ENCODE measurements around the gene CMTM7.
"Not testable (repeated sequence)": the region's sequence is repeated elsewhere in the genome, so short reads cannot be mapped to it uniquely, and the experiment has no call there.

Gene CMTM7

GRCh38 chr3:32383136-32383711 lies 8.4 kb upstream of the CMTM7 start:
- DNase-seq (ENCODE audit: low read depth), result no peak

GRCh38 chr3:32384938-32385337 lies 6.7 kb upstream of the CMTM7 start:
- DNase-seq (ENCODE audit: low read depth), result no peak

GRCh38 chr3:32387512-32387911 lies 4.1 kb upstream of the CMTM7 start:
- DNase-seq (ENCODE audit: low read depth), result no peak

DNA sequence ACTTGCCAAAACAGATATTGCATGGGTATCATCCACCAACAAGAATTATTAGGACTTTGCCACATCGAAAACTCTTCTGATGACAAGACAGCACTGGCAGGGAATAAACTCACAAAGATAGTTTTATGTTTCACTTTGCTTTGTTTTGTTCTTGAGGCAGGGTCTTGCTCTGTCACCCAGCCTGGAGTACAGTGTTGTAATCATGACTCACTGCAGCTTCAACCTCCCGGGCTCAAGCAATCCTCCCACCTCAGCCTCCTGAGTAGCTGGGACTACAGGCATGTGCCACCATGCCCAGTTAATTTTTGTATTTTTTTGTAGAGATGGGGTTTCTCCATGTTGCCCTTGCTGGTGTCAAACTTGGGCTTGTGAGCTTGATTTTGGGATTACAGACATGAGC lies 2.1 kb upstream of the CMTM7 start:
- DNase-seq (ENCODE audit: low read depth), result not testable (repeated sequence)

GRCh38 chr3:32392536-32393302 lies 1.1 kb downstream of the CMTM7 start:
- no peak for DNase-seq (ENCODE audit: low read depth)

DNA sequence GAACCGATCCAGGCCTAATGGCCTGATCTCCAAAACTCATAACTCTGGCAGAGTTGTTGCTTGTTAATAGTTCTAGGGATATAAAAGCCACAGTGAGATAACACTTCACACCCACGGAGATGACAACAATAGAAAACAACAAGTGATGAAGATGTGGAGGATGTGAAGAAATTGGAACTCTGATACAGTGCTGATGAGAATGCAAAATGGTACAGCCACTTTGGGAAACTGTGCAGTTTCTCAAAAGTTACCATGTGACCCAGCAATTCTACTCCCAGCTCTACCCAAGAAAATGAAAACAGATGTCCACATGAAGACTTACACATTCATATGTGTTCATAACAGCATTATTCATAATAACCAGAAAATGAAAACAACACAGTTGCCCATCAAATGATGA lies 3.8 kb downstream of the CMTM7 start:
- no peak for DNase-seq (ENCODE audit: low read depth)

DNA sequence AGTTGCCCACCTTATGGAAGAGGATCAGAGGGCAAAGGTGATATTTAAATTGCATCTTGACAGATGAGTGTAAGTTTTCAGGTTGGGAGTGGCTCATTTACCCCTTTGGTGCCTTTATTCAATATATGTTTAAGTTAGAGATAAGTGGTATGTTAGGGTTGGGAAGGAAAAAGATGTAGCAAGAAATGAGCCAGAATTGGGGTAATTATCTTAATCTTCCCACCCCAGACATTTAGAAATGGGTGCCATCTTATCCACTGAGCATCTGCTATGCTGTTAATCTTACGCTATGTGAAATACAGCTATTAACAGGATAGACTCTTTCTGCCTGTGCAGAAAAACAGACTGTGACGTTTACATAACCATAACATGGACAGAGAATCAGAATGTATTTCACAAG lies 6.3 kb downstream of the CMTM7 start:
- DNase-seq (ENCODE audit: low read depth), result no peak

- no peak for DNase-seq (ENCODE audit: low read depth)
These were observed 6.9 kb downstream of the CMTM7 start for GRCh38 chr3:32398531-32398930.

GRCh38 chr3:32399030-32399620 lies 7.5 kb downstream of the CMTM7 start:
- no peak for DNase-seq (ENCODE audit: low read depth)

DNA sequence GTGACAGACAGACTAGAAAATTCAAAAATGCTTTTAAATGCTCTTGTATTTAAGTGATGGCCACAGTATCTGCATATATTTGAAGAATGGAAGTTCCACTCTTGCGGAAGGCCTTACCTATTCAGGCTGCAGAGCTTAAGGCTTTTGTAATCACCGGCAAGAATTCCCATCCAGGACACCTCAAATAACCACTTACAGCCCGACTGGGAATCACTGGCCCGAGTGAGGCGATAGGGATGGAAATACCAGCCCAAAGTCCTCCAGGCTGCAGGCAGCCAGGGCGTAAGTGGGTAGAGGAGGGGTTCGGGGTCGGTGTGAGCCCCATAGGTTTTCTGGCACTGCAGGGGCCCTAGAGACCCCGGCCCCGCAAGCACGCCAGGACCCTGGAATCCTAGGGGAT lies 9.5 kb downstream of the CMTM7 start:
- no peak for DNase-seq (ENCODE audit: low read depth)

DNA sequence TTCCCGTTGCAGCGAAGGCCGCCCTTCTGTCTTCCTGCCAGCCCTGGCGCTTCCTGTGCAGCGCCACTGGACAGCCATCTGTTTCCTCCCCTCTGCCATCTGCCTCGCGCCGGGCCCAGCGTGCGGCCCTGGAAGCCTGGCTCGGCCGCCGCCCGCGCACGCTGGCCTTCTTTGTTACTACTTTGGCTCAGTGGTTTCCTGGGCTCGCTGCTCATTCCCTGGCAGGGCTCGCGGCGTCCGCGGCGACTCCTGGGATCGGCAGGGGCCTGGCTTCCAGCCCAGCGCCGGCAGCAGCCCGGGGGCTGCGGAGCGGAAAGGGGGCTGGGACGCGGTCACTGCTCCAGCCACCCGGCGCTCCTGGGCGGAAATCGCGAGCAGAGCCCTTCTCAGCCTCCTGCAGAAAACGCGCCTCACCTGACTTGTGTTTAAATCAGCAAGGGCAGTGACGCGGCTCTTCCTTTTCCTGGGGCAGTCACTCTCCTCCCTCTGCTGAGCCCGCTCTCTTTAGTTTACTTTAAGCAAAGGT lies 10.0 kb downstream of the CMTM7 start:
- DNase-seq (ENCODE audit: low read depth), result peak; percentile 31

- no peak for DNase-seq (ENCODE audit: low read depth)
These were observed 12.0 kb downstream of the CMTM7 start for GRCh38 chr3:32403663-32404062.

- no peak for DNase-seq (ENCODE audit: low read depth)
These were observed 13.1 kb downstream of the CMTM7 start for GRCh38 chr3:32404714-32405113.

- DNase-seq (ENCODE audit: low read depth), result no peak
These were observed 13.5 kb downstream of the CMTM7 start for GRCh38 chr3:32405155-32405554.

DNA sequence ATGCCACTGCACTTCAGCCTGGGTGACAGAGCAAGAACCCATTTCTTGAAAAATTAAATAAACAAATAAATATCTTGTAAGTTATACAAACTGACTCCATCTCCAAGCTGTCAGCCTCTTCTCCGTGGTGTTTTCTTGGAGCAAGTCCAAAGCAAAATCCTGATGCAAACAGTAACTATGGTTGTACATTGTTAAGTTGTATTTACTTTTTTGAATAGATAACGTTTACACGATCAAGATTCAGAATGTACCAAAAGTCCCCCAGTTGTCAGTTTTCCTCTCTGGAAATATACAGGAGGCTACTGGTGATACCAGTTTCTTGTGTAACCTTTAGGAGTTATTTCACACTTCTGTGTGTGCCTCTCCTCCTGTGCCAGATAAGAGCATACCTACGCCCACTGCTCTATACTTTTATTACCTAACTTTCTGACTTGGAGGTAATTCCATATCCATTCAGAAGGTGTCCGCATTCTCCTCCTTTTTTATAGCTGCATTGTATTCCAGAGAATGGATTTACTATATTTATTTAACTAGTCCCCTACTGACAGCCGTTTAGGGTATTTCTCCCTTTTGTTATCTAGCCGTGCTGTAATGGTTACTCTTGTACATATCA lies 14.2 kb downstream of the CMTM7 start:
- DNase-seq (ENCODE audit: low read depth), result no peak

DNA sequence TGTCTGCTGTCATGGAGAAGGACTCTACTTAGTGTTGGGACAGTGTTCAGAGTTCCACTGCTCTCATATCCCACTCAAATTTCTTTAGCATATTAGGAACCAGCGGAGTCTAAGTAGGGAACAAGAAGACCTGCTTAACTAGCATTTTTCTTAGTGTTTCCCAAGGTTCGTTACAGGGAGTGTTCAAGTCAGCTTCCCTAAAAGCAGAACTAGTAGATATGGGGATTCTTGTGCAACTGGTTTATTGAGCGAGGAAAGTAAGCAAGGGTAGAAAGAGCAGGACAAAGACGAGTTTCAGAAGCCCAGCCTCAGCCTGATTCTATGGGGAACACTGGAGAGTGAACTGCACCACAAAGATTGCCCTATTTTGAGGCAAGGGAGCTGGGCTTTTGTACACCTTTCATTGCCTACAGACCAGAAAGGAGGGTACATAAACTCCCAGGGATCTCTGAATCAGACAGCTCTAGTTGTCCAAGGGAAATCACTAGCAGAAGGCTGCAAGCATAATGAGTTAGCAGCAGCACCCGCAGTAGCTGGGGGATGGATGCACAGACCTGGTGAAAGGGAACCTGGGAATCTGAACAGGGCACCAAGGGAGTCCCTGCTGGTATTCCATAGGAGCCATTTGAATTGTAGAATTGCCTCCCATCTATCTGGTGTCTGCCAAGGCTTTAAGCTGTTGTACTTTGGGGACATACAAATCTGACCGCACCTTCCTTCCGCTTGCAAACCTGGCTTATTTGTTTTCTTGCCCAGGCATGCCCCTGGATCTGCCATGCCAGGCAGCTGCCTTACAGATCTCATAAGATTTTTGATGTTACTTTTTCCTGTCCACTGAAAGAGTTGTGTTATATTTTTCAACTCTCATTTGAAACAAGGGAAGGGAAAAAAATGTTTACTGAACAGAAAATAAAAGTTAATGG lies 15.1 kb downstream of the CMTM7 start:
- DNase-seq (ENCODE audit: low read depth), result no peak

DNA sequence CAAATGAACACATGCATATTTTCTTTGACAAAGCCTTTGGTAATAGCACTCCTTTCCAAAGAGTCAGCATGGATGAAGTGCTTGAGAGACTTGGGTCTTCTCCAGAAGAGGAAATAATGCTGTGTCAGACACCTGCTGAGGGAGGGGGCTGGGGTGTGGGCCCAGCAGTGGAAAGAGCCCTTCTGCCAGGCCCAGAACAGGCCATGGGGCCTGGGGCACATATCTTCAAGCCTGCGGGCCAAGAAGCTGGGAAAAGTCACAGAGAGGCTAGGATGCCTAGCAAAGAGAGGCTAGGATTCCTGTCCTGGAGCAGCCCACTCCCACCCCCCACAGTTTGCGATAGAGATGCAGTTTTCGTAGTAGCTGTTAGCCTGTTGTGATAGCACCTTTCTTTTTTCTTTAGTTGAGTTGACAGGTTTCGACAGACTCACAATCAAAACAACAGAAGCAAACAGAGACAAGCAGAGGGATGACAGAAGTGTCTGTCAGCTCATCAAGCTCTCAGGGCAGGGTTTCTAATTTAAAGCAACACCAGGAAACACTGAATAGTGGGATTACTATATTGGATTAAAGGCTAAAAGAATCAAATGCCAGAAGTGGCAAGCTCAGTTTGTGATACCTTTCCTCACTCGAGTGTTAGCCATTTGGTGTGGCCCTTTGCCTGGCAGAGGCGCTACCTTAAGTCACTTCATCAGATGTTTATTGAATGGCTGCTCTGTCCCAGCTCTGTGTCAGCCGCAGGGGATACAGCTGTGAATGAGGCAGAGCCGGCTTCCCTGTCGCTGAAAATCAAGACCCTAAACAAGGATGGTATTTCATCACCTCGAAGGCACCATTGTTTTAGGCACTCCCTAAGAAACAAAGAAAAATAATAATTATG lies 19.0 kb downstream of the CMTM7 start:
- DNase-seq (ENCODE audit: low read depth), result no peak

DNA sequence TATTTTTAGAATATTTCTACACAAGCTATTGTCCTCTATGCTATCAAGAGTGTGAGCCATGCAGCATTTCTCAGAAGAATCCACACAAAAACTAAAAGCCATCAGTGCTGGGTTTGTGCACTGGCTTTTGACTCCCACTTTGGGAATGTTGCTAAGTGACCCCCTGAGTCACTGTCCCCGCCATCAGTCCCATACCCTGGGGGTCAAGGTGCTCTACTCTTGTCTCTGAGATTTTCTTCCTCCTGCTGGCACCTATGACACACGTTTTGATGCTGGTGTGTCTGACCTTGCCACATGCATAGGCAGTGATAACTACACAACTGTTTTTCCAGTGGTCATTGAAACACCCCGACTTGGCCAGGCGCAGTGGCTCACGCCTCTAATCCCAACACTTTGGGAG lies 19.8 kb downstream of the CMTM7 start:
- no peak for DNase-seq (ENCODE audit: low read depth)

DNA sequence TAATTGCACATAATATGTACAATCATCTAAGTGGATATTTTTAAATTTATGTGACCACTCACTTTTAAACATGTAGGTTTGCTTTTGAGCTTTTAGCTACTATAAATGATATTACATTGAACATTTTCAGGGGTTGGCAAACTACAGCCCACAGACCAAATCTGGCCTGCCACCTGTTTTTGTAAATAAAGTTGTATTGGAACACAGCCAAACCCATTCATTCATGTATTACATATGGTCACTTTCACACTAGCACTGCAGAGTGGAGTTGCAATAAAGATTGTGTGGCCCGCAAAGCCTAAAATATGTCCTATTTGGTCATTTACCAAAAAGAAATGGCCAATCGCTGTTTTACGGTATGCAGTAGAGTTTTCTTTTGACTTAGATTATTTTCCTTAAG lies 21.2 kb downstream of the CMTM7 start:
- no peak for DNase-seq (ENCODE audit: low read depth)

GRCh38 chr3:32413845-32414521 lies 22.3 kb downstream of the CMTM7 start:
- no peak for DNase-seq (ENCODE audit: low read depth)
